Natural killer cell (primary cell): Measurements from ENCODE around the gene SPOCK1. TPM values are rescaled to one million over a fixed set of nuclear protein-coding genes. Genes with fewer than 3 reads are reported as not detected.
"Not testable (repeated sequence)": the region's sequence is repeated elsewhere in the genome, so short reads cannot be mapped to it uniquely, and the experiment has no call there.

Source experiments
- ATAC-seq, 3 donors: fragments of 150-1000 bp in 2 of 3; fragments of 200-7000 bp in 1 of 3; cut with Tn5 transposase; 1 replicate in 1 of 3; 2 replicates in 2 of 3; pipeline ENCODE4 v1.10.0; 2021; ENCODE audit warnings: mild to moderate bottlenecking in 2 of 3, moderate library complexity in 2 of 3
- DNase-seq, 2 donors: peaks; one replicate each; pipeline versions ENCODE4 v3.0.0 to v3.0.0-alpha.2; 2013 to 2021; ENCODE audit warnings: mixed read lengths in 1 of 2
- H3K27ac ChIP-seq: one replicate; pipeline ENCODE4 v1.5.1; 2013; ENCODE audit warnings: mild to moderate bottlenecking, low read length
- H3K27me3 ChIP-seq: one replicate; pipeline ENCODE4 v1.6.1; 2013; ENCODE audit warnings: low read length; ENCODE audit not compliant: control insufficient read depth, insufficient read depth
- H3K36me3 ChIP-seq: one replicate; pipeline ENCODE4 v1.6.1; 2013; ENCODE audit warnings: low read length; ENCODE audit not compliant: control insufficient read depth, insufficient read depth
- H3K4me1 ChIP-seq: one replicate; pipeline ENCODE4 v1.6.1; 2013; ENCODE audit warnings: low read length; ENCODE audit not compliant: control insufficient read depth, insufficient read depth
- H3K4me3 ChIP-seq: one replicate; pipeline ENCODE4 v1.5.1; 2013; ENCODE audit warnings: low read length
- H3K9me3 ChIP-seq: one replicate; pipeline ENCODE4 v1.6.1; 2013; ENCODE audit warnings: low read length; ENCODE audit not compliant: control insufficient read depth, insufficient read depth
- H3K27ac Mint-ChIP-seq, 2 donors: one replicate each; pipeline ENCODE4 v1.8.0; 2022; ENCODE audit warnings: mild to moderate bottlenecking in 2 of 2, mixed read lengths in 2 of 2, moderate library complexity in 1 of 2
- H3K27me3 Mint-ChIP-seq, 2 donors: one replicate each; pipeline ENCODE4 v1.8.0; 2022; ENCODE audit warnings: low read depth in 2 of 2, mixed read lengths in 2 of 2
- H3K36me3 Mint-ChIP-seq: one replicate; pipeline ENCODE4 v1.8.0; 2022; ENCODE audit warnings: mixed read lengths
- H3K4me1 Mint-ChIP-seq, 2 donors: one replicate each; pipeline ENCODE4 v1.8.0; 2022; ENCODE audit warnings: mixed read lengths in 2 of 2
- H3K4me3 Mint-ChIP-seq: one replicate; pipeline ENCODE4 v1.8.0; 2022; ENCODE audit warnings: mild to moderate bottlenecking, moderate library complexity, mixed read lengths
- H3K9me3 Mint-ChIP-seq, 2 donors: one replicate each; pipeline ENCODE4 v1.8.0; 2022; ENCODE audit warnings: mixed read lengths in 2 of 2
- CTCF ChIP-seq: fragments of 200-600 bp; IDR thresholded peaks from one replicate; pipeline ENCODE4 v1.8.0; 2022; ENCODE audit warnings: antibody characterized with exemption
- WGBS: methylation state at CpG from one replicate; pipeline ENCODE4 v1.1.7; 2013; ENCODE audit warnings: missing lambda C conversion rate; ENCODE audit not compliant: insufficient coverage; 5-methylcytosine and 5-hydroxymethylcytosine counted together
- intact Hi-C: fragments of 100-400 bp; cut with micrococcal nuclease; formaldehyde crosslinking; loops from one replicate; pipeline ENCODE4 v1.14.2; 2022
- total RNA-seq, 4 donors: library from RNA; stranded (reverse); fragments of 120-200 nt in 1 of 4; gene quantifications; one replicate each; pipeline versions ENCODE4 v1.2.3 to v1.2.4, GENCODE V29; 2013 to 2022

Gene SPOCK1
- total RNA-seq, 3 donors from 2014 or later (not counting 1 experiment from before 2014, with no cell fraction given): 0.09 to 1.6 (median 0.61) TPM

- no peak for DNase-seq
- no peaks in the 10 kb centered on the region for H3K9me3 ChIP-seq
- H3K27me3 Mint-ChIP-seq: peaks cover 0 to 8% of the 10 kb centered on the region in 2 donors
- H3K27ac Mint-ChIP-seq: no peak overlapping the region
- no peak overlapping the region for H3K4me3 ChIP-seq
- intact Hi-C loops: no loop called here
- H3K4me1 Mint-ChIP-seq: no peaks in the 10 kb centered on the region
- 71% methylated on average over 1 of the region's 1 CpG for WGBS
- no peaks in the 10 kb centered on the region for H3K36me3 ChIP-seq
- peaks cover 0 to 3% of the 10 kb centered on the region in 2 donors for H3K9me3 Mint-ChIP-seq
- no peak overlapping the region for H3K27ac ChIP-seq
- no peak overlapping the region for H3K4me3 Mint-ChIP-seq
- no peaks in the 10 kb centered on the region for H3K36me3 Mint-ChIP-seq
- H3K27me3 ChIP-seq: no peaks in the 10 kb centered on the region
- H3K4me1 ChIP-seq: no peaks in the 10 kb centered on the region
- no peak for TF ChIP-seq CTCF
- ATAC-seq: no peak
These were observed 105.7 kb downstream of the SPOCK1 start for GRCh38 chr5:137393196-137393993.

- Mint-ChIP-seq H3K27ac (no peak overlapping the region), H3K4me1 (no peaks in the 10 kb centered on the region), H3K4me3 (no peak overlapping the region), H3K9me3 (peaks cover 0 to 3% of the 10 kb centered on the region in 2 donors), H3K36me3 (no peaks in the 10 kb centered on the region), H3K27me3 (peaks cover 0 to 8% of the 10 kb centered on the region in 2 donors)
- DNase-seq: no peak
- no peak overlapping the region for H3K4me3 ChIP-seq
- intact Hi-C loops: no loop called here
- H3K4me1 ChIP-seq: no peaks in the 10 kb centered on the region
- TF ChIP-seq CTCF: no peak
- 92% methylated on average over 3 of the region's 4 CpGs for whole genome bisulfite sequencing
- H3K27ac ChIP-seq: no peak overlapping the region
- H3K27me3 ChIP-seq: no peaks in the 10 kb centered on the region
- no peak for ATAC-seq
- no peaks in the 10 kb centered on the region for H3K9me3 ChIP-seq
- no peaks in the 10 kb centered on the region for H3K36me3 ChIP-seq
These were observed 106.9 kb downstream of the SPOCK1 start for GRCh38 chr5:137392261-137392660.

- H3K9me3 Mint-ChIP-seq, intact Hi-C loops, H3K4me1 Mint-ChIP-seq, H3K4me1 ChIP-seq, DNase-seq, H3K27ac ChIP-seq, H3K36me3 ChIP-seq, H3K36me3 Mint-ChIP-seq, H3K27ac Mint-ChIP-seq, H3K9me3 ChIP-seq, H3K27me3 Mint-ChIP-seq, ATAC-seq, H3K27me3 ChIP-seq, H3K4me3 Mint-ChIP-seq, H3K4me3 ChIP-seq: not testable (repeated sequence)
- 86% methylated on average over 5 of the region's 7 CpGs for WGBS
These were observed 108.1 kb downstream of the SPOCK1 start for GRCh38 chr5:137391044-137391443.

DNA sequence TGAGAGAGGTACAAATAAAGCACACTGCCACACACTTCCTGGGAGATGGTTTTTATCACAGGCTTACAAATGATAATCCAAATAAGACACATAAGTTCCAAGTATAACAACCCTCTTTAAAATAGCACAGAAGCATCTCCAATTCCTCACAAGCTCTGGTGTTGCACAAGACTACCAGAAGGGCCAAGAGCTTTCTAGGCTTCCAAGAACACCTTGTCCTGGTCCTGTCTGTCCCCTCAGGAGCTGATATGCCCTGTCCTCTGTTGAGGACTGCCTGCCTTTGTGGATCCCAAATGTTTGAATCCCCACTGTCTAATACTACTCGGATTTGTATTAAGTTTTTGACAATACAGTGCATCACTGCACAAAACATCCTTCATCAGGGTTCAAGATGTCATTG is 110.1 kb downstream of the SPOCK1 start:
- DNase-seq (no peak), ATAC-seq (no peak)
- intact Hi-C loops: no loop called here
- Mint-ChIP-seq H3K9me3 (peaks cover 3 to 5% of the 10 kb centered on the region in 2 donors), H3K27me3 (peaks cover 0 to 10% of the 10 kb centered on the region in 2 donors), H3K4me1 (no peaks in the 10 kb centered on the region), H3K36me3 (no peaks in the 10 kb centered on the region), H3K27ac (no peak overlapping the region), H3K4me3 (no peak overlapping the region)
- no peaks in the 10 kb centered on the region for H3K27me3 ChIP-seq
- no peaks in the 10 kb centered on the region for H3K36me3 ChIP-seq
- no peak overlapping the region for H3K27ac ChIP-seq
- H3K4me1 ChIP-seq: no peaks in the 10 kb centered on the region
- WGBS: 74% methylated on average over 1 of the region's 1 CpG
- H3K4me3 ChIP-seq: no peak overlapping the region
- no peak for TF ChIP-seq CTCF
- no peaks in the 10 kb centered on the region for H3K9me3 ChIP-seq
